ENCODE results near the gene GFY. TPM values are rescaled to one million over a fixed set of nuclear protein-coding genes. Genes with fewer than 3 reads are reported as not detected.
A peak's percentile ranks its signal among the peaks of the same experiment; 100 is the strongest.

Gene GFY
- total and polyA plus RNA-seq, 2 experiments from 2014 or later, result 1.2 TPM; not detected in 1

- no peak for ATAC-seq
- TF ChIP-seq ETS1 (IDR thresholded peaks at IDR 0.05), result no peak
- no peak for TF ChIP-seq CTCF (conservative IDR thresholded peaks at IDR 0.05; ENCODE audit: low read depth in 2 of 2)
- no peak for TF ChIP-seq ZNF331 (CRISPR knock-in tag; IDR thresholded peaks at IDR 0.05; ENCODE audit: low read depth)
- no peak for TF ChIP-seq ZNF114 (CRISPR knock-in tag; IDR thresholded peaks at IDR 0.05)
- no peak for TF ChIP-seq STAT1 (IDR thresholded peaks at IDR 0.05; ENCODE audit: unreplicated experiment)
- TF ChIP-seq ZNF462 (CRISPR knock-in tag; IDR thresholded peaks at IDR 0.05), result no peak
- TF ChIP-seq NANOG (IDR thresholded peaks at IDR 0.05; ENCODE audit: borderline replicate concordance), result no peak
- TF ChIP-seq POLR2AphosphoS5 (IDR thresholded peaks at IDR 0.05; ENCODE audit: low read depth), result no peak
Measured at GRCh38 chr19:49441960-49442350, 16.8 kb downstream of the GFY start.

More at GRCh38 chr19:49441960-49442350, 16.8 kb downstream of the GFY start:
- H4K20me1 ChIP-seq (replicated peaks; ENCODE audit: insufficient read depth), result no peaks in the 10 kb centered on the region
- H3F3A ChIP-seq (replicated peaks; ENCODE audit: low read depth), result peaks cover 16% of the 10 kb centered on the region
- H3K27me3 Mint-ChIP-seq (ENCODE audit: insufficient read depth, low read depth, poor library complexity), result peaks cover 75% of the 10 kb centered on the region
- peak overlapping the region; percentile 90 for H2AFZ ChIP-seq
- DNase-seq (ENCODE audit: low spot score), result no peak
- peaks cover 13% of the 10 kb centered on the region for H3K4me1 ChIP-seq (ENCODE audit: insufficient read depth)
- peaks cover 21% of the 10 kb centered on the region for H3K4me1 Mint-ChIP-seq
- H3K4me3 Mint-ChIP-seq, result peak overlapping the region; percentile 66
- peak overlapping the region; percentile 61 for H3K4me3 ChIP-seq
- H3K36me3 Mint-ChIP-seq (ENCODE audit: low read depth), result peaks cover 11% of the 10 kb centered on the region; the same call in 2 of the 3 replicates
- no peaks in the 10 kb centered on the region for H3K79me2 ChIP-seq (replicated peaks; ENCODE audit: insufficient read depth)
- H3K9me3 Mint-ChIP-seq, result peaks cover 5% of the 10 kb centered on the region; the same call in 2 of the 3 replicates
- no peaks in the 10 kb centered on the region for H3K9me2 ChIP-seq (ENCODE audit: insufficient read depth)
- no peaks in the 10 kb centered on the region; the same call in 1 of the 2 replicates for H3K36me3 ChIP-seq (ENCODE audit: insufficient read depth)
- peak overlapping the region; percentile 94 for H3K4me2 ChIP-seq
- H3K27ac ChIP-seq (ENCODE audit: low read depth), result peak overlapping the region; percentile 76; the same call in 1 of the 2 replicates
- peaks cover 50% of the 10 kb centered on the region for H3K27me3 ChIP-seq (ENCODE audit: insufficient read depth)
- no peak overlapping the region for H3K27ac Mint-ChIP-seq
